K562 (cell line): ENCODE measurements around the gene SOWAHC. TPM values are rescaled to one million over a fixed set of nuclear protein-coding genes. Genes with fewer than 3 reads are reported as not detected.

ENCODE experiments used
- ATAC-seq: fragments of 200-7000 bp; cut with Tn5 transposase; 3 replicates; pipeline ENCODE4 v1.9.1; 2020; ENCODE audit warnings: moderate library complexity
- BruUV-seq: library from RNA; stranded (reverse); fragments of 400-500 nt; replicated peaks from 2 replicates; lab custom pipeline; 2021; lab: Mats Ljungman, UMichigan
- CTCF ChIA-PET: fragments of 300-600 bp; formaldehyde crosslinking; extraction: SDS; loops from one replicate; lab custom pipeline; 2021; ENCODE audit warnings: low intra/inter-chr PET ratio; lab: Yijun Ruan, JAX
- POLR2A ChIA-PET: fragments of 300-600, 350-650 bp; sonication (Branson Sonifier 250); formaldehyde crosslinking; extraction: SDS; loops from one replicate; lab custom pipeline; 2021; ENCODE audit warnings: antibody characterized with exemption, inconsistent platforms; lab: Yijun Ruan, JAX
- DNase-seq, 4 experiments: peaks; one replicate each; pipeline versions ENCODE4 v3.0.0 to v3.0.0-alpha.2; 2011 to 2018; ENCODE audit warnings: low spot score in 3 of 4, mixed read lengths in 3 of 4; ENCODE audit errors: extremely low read depth in 1 of 4
- FAIRE-seq: peaks from 2 replicates; lab custom pipeline; 2011; peaks lifted over from hg19 to GRCh38; lab: Jason Lieb, UNC
- H2AFZ ChIP-seq: 2 replicates; pipeline ENCODE4 v1.6.0; 2011; ENCODE audit warnings: low read depth, low read length, control low read depth, inconsistent platforms
- H3K27ac ChIP-seq: fragments of 200-600 bp; 3 replicates; pipeline ENCODE4 v1.8.0; 2011; ENCODE audit warnings: low read depth, mild to moderate bottlenecking, control low read depth, inconsistent platforms, low read length, moderate library complexity, mixed read lengths; ENCODE audit errors: extremely low read depth
- H3K27me3 ChIP-seq, 2 experiments: fragments of 300-600 bp in 1 of 2; 2 replicates in 1 of 2; 3 replicates in 1 of 2; pipeline versions ENCODE4 v1.6.0 to v1.8.0; 2011; ENCODE audit warnings: inconsistent platforms in 2 of 2, low read length in 2 of 2, mild to moderate bottlenecking in 1 of 2, mixed read lengths in 1 of 2, moderate library complexity in 1 of 2; ENCODE audit not compliant: control insufficient read depth in 2 of 2, insufficient read depth in 2 of 2
- H3K36me3 ChIP-seq: fragments of 300-600 bp; 3 replicates; pipeline ENCODE4 v1.8.0; 2011; ENCODE audit warnings: mild to moderate bottlenecking, low read length, inconsistent platforms; ENCODE audit not compliant: control insufficient read depth, insufficient read depth
- H3K4me1 ChIP-seq, 2 experiments: fragments of 200-600 bp in 1 of 2; replicated peaks in 1 of 2; 2 replicates in 1 of 2; 3 replicates in 1 of 2; pipeline versions ENCODE4 v1.5.1 to v1.8.0; 2011; ENCODE audit warnings: inconsistent platforms in 2 of 2, low read length in 2 of 2, mild to moderate bottlenecking in 1 of 2, mixed read lengths in 1 of 2, moderate library complexity in 1 of 2; ENCODE audit not compliant: control insufficient read depth in 2 of 2, insufficient read depth in 2 of 2
- H3K4me2 ChIP-seq: 2 replicates; pipeline ENCODE4 v1.6.1; 2011; ENCODE audit warnings: low read length, control low read depth, inconsistent platforms, mixed read lengths; ENCODE audit not compliant: insufficient read depth
- H3K4me3 ChIP-seq: fragments of 200-600 bp; sonication (generic), shearing (Covaris generic); 2 replicates; pipeline ENCODE4 v1.5.1; 2016; ENCODE audit warnings: control low read depth, inconsistent platforms
- H3K79me2 ChIP-seq: fragments of 200-600 bp; 3 replicates; pipeline ENCODE4 v1.8.0; 2011; ENCODE audit warnings: low read length, inconsistent platforms; ENCODE audit not compliant: control insufficient read depth, insufficient read depth
- H3K9ac ChIP-seq, 2 experiments: 2 replicates each; pipeline versions ENCODE4 v1.6.0 to v1.6.1; 2011; ENCODE audit warnings: low read depth in 2 of 2, low read length in 2 of 2, control low read depth in 1 of 2, inconsistent platforms in 1 of 2, mild to moderate bottlenecking in 1 of 2, mixed read lengths in 1 of 2; ENCODE audit not compliant: insufficient read depth in 1 of 2
- H3K9me1 ChIP-seq: one replicate; pipeline ENCODE4 v1.6.0; 2011; ENCODE audit warnings: inconsistent platforms, mild to moderate bottlenecking, low read length, moderate library complexity; ENCODE audit not compliant: control insufficient read depth, insufficient read depth
- H3K9me3 ChIP-seq: replicated peaks from 2 replicates; pipeline ENCODE4 v1.5.1; 2011; ENCODE audit warnings: low read depth, low read length, inconsistent platforms; ENCODE audit not compliant: control insufficient read depth, insufficient read depth
- H4K20me1 ChIP-seq: replicated peaks from 2 replicates; pipeline ENCODE4 v1.6.1; 2011; ENCODE audit warnings: low read length, inconsistent platforms, mixed read lengths; ENCODE audit not compliant: control insufficient read depth, insufficient read depth
- EGR1 ChIP-seq: fragments of 450-650 bp; conservative IDR thresholded peaks from 2 replicates; pipeline ENCODE4 v1.6.1; 2017; ENCODE audit warnings: mild to moderate bottlenecking
- EP400 ChIP-seq: fragments of 450-650 bp; IDR thresholded peaks from 2 replicates; pipeline ENCODE4 v1.6.1; 2017; ENCODE audit warnings: antibody characterized with exemption, mild to moderate bottlenecking, moderate library complexity
- KAT8 ChIP-seq: fragments of 450-650 bp; IDR thresholded peaks from 2 replicates; pipeline ENCODE4 v1.6.1; 2016; ENCODE audit warnings: low read depth, mild to moderate bottlenecking
- PHB2 ChIP-seq: fragments of 450-650 bp; IDR thresholded peaks from 2 replicates; pipeline ENCODE4 v1.6.1; 2017; ENCODE audit warnings: low read depth
- POLR3G ChIP-seq: IDR thresholded peaks from 2 replicates; pipeline ENCODE4 v1.6.1; 2011; ENCODE audit not compliant: insufficient read length, insufficient replicate concordance; ENCODE audit errors: extremely low read depth
- PRPF4 ChIP-seq: fragments of 200-400 bp; formaldehyde crosslinking; IDR thresholded peaks from one replicate; pipeline ENCODE4 v1.6.1; 2017; ENCODE audit warnings: low read length, low read depth, mild to moderate bottlenecking; ENCODE audit not compliant: insufficient read depth, poor library complexity, severe bottlenecking
- RAD51 ChIP-seq: fragments of 450-650 bp; IDR thresholded peaks from 2 replicates; pipeline ENCODE4 v1.7.1; 2016; ENCODE audit warnings: low read depth, mild to moderate bottlenecking, borderline replicate concordance
- ZNF717 ChIP-seq: fragments of 250-450 bp; sonication (Bioruptor Pico); IDR thresholded peaks from 2 replicates; pipeline ENCODE4 v1.5.0; 2021
- ZNF830 ChIP-seq: fragments of 250-450 bp; sonication (Bioruptor Pico); IDR thresholded peaks from 2 replicates; pipeline ENCODE4 v1.5.0; 2021; ENCODE audit warnings: mild to moderate bottlenecking
- WGBS: fragments of 100-300 bp; shearing (Covaris generic); methylation state at CpG from one replicate; pipeline ENCODE4 v1.1.6; 2016; ENCODE audit warnings: low coverage, mixed read lengths; ENCODE audit not compliant: insufficient coverage; ENCODE audit errors: missing lambda C conversion rate; 5-methylcytosine and 5-hydroxymethylcytosine counted together
- in situ Hi-C: fragments of 300-500 bp; cut with MboI; formaldehyde crosslinking; loops from 4 replicates; pipeline ENCODE4 v1.15.0; 2018; ENCODE audit warnings: inconsistent platforms, mixed read lengths
- intact Hi-C: fragments of 100-400 bp; cut with micrococcal nuclease; formaldehyde crosslinking; loops from 2 replicates; pipeline ENCODE4 v1.14.2; 2022
- polyA plus RNA-seq, 8 experiments: library from polyadenylated mRNA; depleted of rRNA in 4 of 8; stranded (reverse) in 5 of 8; unstranded in 3 of 8; fragments of >200 nt; fragmentation: Nextera tagmentation in 2 of 8; fragmentation: Illumina TruSeq in 1 of 8; extraction: Ambion mirVana in 2 of 8; extraction: Trizol in 1 of 8; gene quantifications; 2 replicates each; pipeline versions ENCODE4 v1.2.1 to v1.2.3, GENCODE V29; 2011 to 2014; ENCODE audit warnings: inconsistent platforms in 1 of 8, missing spikeins in 1 of 8
- total RNA-seq, 7 experiments: library from RNA; depleted of rRNA in 6 of 7; stranded (reverse); fragments of >200 nt in 6 of 7; fragmentation: Illumina TruSeq in 2 of 7; extraction: Trizol in 2 of 7; gene quantifications; 2 replicates each; pipeline versions ENCODE4 v1.2.1 to v1.2.3, GENCODE V29; 2011 to 2021; ENCODE audit warnings: low replicate concordance in 1 of 7
- TF ChIP-seq, protein P1 (sequence below), 2 experiments: IDR thresholded peaks; 2 replicates each; pipeline ENCODE4 v1.6.1; 2011; ENCODE audit warnings: borderline replicate concordance in 1 of 2, control low read depth in 1 of 2, low read depth in 1 of 2, low read length in 1 of 2, mild to moderate bottlenecking in 1 of 2, mixed read lengths in 1 of 2, moderate library complexity in 1 of 2; ENCODE audit not compliant: insufficient read depth in 1 of 2, insufficient read length in 1 of 2, poor library complexity in 1 of 2, severe bottlenecking in 1 of 2; ENCODE audit errors: extremely low read depth in 1 of 2
- TF ChIP-seq, protein P2 (sequence below): fragments of 450-650 bp; conservative IDR thresholded peaks from 2 replicates; pipeline ENCODE4 v1.6.1; 2016; ENCODE audit warnings: missing genetic modification characterization, low read depth, mild to moderate bottlenecking, control low read depth, missing compliant biosample characterization
- TF ChIP-seq, protein P3 (sequence below): sonication (generic); formaldehyde crosslinking; IDR thresholded peaks from 2 replicates; pipeline ENCODE4 v1.8.0; 2022; ENCODE audit warnings: missing genetic modification reagents, mild to moderate bottlenecking, borderline replicate concordance
- TF ChIP-seq, protein P4 (sequence below): fragments of 250-450 bp; sonication (Bioruptor Pico); IDR thresholded peaks from 2 replicates; pipeline ENCODE4 v1.6.1; 2021; ENCODE audit warnings: mild to moderate bottlenecking

The SOWAHC gene
- total and polyA plus RNA-seq, 9 of the 15 experiments (the other 6 are each of a cell fraction or from before 2014, with no cell fraction given): 0.04 TPM; not detected in 8

DNA sequence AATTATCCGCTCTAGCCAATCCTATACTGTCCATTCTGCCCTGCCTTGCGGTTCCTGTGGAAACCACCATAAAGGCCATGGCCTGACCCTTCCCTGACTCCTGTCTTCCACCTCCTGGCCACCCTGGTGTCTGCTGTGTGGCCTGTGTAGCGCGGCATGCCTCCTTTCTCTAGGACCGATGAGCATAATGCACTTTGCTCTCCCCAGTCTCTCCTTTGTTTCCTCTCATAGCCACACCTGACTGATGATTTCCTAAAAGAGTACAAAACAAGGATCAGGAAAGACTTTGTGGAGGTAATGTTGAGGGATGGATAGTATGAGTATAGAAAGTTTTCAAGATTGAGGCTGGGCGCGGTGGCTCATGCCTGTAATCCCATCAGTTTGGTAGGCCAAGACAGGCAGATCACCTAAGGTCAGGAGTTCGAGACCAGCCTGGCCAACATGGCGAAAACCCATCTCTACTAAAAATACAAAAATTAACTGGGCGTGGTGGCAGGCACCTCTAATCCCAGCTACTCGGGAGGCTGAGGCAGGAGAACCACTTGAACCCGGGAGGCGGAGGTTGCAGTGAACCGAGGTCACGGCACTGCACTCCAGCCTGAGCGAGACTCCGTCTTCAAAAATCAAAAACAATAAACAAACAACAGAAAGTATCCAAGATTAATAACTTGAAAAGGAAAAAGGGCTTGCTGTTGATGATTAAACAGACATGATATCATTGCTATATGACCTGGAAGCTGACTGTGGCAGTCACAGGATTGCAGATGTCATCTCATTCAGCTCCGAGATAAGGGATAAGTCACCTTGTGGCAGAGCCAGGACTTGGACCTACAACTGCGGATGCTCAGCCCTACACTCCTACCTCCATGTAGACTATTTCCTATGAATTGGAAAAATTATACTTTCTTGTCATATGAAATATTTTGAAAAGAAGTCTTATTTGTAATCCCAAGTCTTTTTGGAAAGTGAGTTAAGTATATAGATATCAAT lies 16.6 kb downstream of the SOWAHC start:
- Histone ChIP-seq H3K36me3 (no peaks in the 10 kb centered on the region), H2AFZ (no peak overlapping the region), H3K4me2 (no peak overlapping the region), H3K9me1 (no peaks in the 10 kb centered on the region), H3K27me3 (peaks cover 0 to 14% of the 10 kb centered on the region in 2 experiments; a peak in 2 of 5 replicates), H4K20me1 (no peaks in the 10 kb centered on the region), H3K4me3 (no peak overlapping the region), H3K79me2 (no peaks in the 10 kb centered on the region), H3K4me1 (no peaks in the 10 kb centered on the region), H3K27ac (no peak overlapping the region), H3K9me3 (no peaks in the 10 kb centered on the region), H3K9ac (no peak overlapping the region)
- DNase-seq (no peak), FAIRE-seq (no peak), ATAC-seq (no peak)
- intact Hi-C loops: no loop called here
- ChIA-PET CTCF (no interaction called here), POLR2A (no interaction called here)
- 3% methylated on average over 17 of the region's 19 CpGs for WGBS
- in situ Hi-C loops: no loop called here
- no TSS peak for BruUV-seq
- TF ChIP-seq ZNF830 (no peak), ZNF717 (CRISPR knock-in tag) (no peak), KAT8 (no peak), RAD51 (no peak), PHB2 (no peak), EP400 (no peak), PRPF4 (no peak), POLR3G (no peak), EGR1 (no peak)
- TF ChIP-seq, protein P1, sequence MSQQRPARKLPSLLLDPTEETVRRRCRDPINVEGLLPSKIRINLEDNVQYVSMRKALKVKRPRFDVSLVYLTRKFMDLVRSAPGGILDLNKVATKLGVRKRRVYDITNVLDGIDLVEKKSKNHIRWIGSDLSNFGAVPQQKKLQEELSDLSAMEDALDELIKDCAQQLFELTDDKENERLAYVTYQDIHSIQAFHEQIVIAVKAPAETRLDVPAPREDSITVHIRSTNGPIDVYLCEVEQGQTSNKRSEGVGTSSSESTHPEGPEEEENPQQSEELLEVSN (IDR thresholded peaks at IDR 0.05; ENCODE audit: borderline replicate concordance in 1 of 2, extremely low read depth in 1 of 2, insufficient read depth in 1 of 2, insufficient read length in 1 of 2, low read depth in 1 of 2, low read length in 1 of 2, poor library complexity in 1 of 2, severe bottlenecking in 1 of 2): no peak
- TF ChIP-seq, protein P2, sequence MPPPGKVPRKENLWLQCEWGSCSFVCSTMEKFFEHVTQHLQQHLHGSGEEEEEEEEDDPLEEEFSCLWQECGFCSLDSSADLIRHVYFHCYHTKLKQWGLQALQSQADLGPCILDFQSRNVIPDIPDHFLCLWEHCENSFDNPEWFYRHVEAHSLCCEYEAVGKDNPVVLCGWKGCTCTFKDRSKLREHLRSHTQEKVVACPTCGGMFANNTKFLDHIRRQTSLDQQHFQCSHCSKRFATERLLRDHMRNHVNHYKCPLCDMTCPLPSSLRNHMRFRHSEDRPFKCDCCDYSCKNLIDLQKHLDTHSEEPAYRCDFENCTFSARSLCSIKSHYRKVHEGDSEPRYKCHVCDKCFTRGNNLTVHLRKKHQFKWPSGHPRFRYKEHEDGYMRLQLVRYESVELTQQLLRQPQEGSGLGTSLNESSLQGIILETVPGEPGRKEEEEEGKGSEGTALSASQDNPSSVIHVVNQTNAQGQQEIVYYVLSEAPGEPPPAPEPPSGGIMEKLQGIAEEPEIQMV (tag): no peak
- TF ChIP-seq, protein P3, sequence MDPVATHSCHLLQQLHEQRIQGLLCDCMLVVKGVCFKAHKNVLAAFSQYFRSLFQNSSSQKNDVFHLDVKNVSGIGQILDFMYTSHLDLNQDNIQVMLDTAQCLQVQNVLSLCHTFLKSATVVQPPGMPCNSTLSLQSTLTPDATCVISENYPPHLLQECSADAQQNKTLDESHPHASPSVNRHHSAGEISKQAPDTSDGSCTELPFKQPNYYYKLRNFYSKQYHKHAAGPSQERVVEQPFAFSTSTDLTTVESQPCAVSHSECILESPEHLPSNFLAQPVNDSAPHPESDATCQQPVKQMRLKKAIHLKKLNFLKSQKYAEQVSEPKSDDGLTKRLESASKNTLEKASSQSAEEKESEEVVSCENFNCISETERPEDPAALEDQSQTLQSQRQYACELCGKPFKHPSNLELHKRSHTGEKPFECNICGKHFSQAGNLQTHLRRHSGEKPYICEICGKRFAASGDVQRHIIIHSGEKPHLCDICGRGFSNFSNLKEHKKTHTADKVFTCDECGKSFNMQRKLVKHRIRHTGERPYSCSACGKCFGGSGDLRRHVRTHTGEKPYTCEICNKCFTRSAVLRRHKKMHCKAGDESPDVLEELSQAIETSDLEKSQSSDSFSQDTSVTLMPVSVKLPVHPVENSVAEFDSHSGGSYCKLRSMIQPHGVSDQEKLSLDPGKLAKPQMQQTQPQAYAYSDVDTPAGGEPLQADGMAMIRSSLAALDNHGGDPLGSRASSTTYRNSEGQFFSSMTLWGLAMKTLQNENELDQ (CRISPR knock-in tag): no peak
- TF ChIP-seq, protein P4, sequence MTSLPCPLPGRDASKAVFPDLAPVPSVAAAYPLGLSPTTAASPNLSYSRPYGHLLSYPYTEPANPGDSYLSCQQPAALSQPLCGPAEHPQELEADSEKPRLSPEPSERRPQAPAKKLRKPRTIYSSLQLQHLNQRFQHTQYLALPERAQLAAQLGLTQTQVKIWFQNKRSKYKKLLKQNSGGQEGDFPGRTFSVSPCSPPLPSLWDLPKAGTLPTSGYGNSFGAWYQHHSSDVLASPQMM: no peak
